ENCODE measurements around the gene SHROOM3.

The SHROOM3 gene

DNA sequence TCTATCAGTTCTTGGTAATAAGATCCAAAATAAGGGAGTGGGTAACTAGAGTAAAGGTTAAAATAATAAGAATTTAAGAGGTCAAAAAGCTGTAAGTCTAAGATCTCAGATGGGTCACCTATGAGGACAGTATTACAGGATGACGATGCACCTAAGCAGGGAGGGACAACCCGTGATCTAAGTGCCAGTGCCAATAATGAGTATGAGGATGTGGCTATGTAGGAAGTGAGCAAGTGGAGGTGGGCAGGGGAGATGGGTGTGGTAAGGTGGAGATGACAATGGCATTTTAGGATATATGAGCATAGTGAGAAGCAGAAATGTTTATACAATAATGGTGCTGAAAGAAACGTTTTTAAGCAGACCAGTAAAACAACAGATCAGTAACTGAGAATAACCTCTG is 33.4 kb upstream of the SHROOM3 start:
- no peak for ATAC-seq
- TF ChIP-seq ZNF565 (CRISPR knock-in tag; conservative IDR thresholded peaks at IDR 0.05; ENCODE audit: low read depth) (no peak), CSDC2 (CRISPR knock-in tag; IDR thresholded peaks at IDR 0.05) (no peak), CSRNP3 (CRISPR knock-in tag; IDR thresholded peaks at IDR 0.05) (no peak), PPARA (CRISPR knock-in tag; IDR thresholded peaks at IDR 0.05; ENCODE audit: borderline replicate concordance) (no peak), POU6F1 (CRISPR knock-in tag; IDR thresholded peaks at IDR 0.05; ENCODE audit: borderline replicate concordance, low read depth) (no peak), ESRRG (CRISPR knock-in tag; IDR thresholded peaks at IDR 0.05) (no peak)

DNA sequence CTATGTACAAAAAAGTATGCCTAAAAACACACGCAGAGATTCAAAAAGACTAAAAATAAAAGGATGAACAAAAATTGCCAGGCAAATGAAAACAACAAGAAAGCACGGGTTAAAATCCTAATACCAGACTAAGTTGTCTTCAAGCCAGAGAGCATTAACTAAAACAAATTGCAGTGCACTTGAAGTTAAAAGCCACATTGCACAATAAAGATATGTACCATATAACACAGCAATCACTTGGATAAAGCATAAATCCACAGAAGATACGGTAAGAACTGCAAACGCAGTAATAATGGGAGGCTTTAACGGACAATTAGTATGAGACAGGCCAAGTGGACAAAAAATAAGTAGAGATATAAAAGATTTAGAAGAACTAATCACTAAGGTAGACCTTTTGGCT is 28.9 kb upstream of the SHROOM3 start:
- no peak for ATAC-seq
- TF ChIP-seq, protein P1, sequence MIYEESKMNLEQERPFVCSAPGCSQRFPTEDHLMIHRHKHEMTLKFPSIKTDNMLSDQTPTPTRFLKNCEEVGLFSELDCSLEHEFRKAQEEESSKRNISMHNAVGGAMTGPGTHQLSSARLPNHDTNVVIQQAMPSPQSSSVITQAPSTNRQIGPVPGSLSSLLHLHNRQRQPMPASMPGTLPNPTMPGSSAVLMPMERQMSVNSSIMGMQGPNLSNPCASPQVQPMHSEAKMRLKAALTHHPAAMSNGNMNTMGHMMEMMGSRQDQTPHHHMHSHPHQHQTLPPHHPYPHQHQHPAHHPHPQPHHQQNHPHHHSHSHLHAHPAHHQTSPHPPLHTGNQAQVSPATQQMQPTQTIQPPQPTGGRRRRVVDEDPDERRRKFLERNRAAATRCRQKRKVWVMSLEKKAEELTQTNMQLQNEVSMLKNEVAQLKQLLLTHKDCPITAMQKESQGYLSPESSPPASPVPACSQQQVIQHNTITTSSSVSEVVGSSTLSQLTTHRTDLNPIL (CRISPR knock-in tag; IDR thresholded peaks at IDR 0.05; ENCODE audit: low read depth) = no peak
- TF ChIP-seq OSR1 (CRISPR knock-in tag; IDR thresholded peaks at IDR 0.05) (no peak), TOX (CRISPR knock-in tag; IDR thresholded peaks at IDR 0.05; ENCODE audit: borderline replicate concordance) (no peak), ARNTL (CRISPR knock-in tag; IDR thresholded peaks at IDR 0.05; ENCODE audit: borderline replicate concordance, low read depth) (no peak), PATZ1 (CRISPR knock-in tag; IDR thresholded peaks at IDR 0.05; ENCODE audit: borderline replicate concordance) (no peak), ZFP3 (CRISPR knock-in tag; IDR thresholded peaks at IDR 0.05) (no peak), PPARA (CRISPR knock-in tag; IDR thresholded peaks at IDR 0.05; ENCODE audit: borderline replicate concordance) (no peak), ZNF565 (CRISPR knock-in tag; conservative IDR thresholded peaks at IDR 0.05; ENCODE audit: low read depth) (no peak), ZC3H10 (CRISPR knock-in tag; IDR thresholded peaks at IDR 0.05) (no peak), CSRNP3 (CRISPR knock-in tag; IDR thresholded peaks at IDR 0.05) (no peak), SNAI2 (CRISPR knock-in tag; IDR thresholded peaks at IDR 0.05) (no peak), ZFP30 (CRISPR knock-in tag; IDR thresholded peaks at IDR 0.05) (no peak), ZNF8 (CRISPR knock-in tag; IDR thresholded peaks at IDR 0.05) (no peak), POU6F1 (CRISPR knock-in tag; IDR thresholded peaks at IDR 0.05; ENCODE audit: borderline replicate concordance, low read depth) (no peak), CSDC2 (CRISPR knock-in tag; IDR thresholded peaks at IDR 0.05) (no peak), TCF4 (CRISPR knock-in tag; IDR thresholded peaks at IDR 0.05; ENCODE audit: borderline replicate concordance) (no peak), ESRRG (CRISPR knock-in tag; IDR thresholded peaks at IDR 0.05) (no peak), ISL1 (CRISPR knock-in tag; IDR thresholded peaks at IDR 0.05) (no peak), GLIS3 (CRISPR knock-in tag; IDR thresholded peaks at IDR 0.05) (no peak), RARB (CRISPR knock-in tag; IDR thresholded peaks at IDR 0.05) (no peak)

DNA sequence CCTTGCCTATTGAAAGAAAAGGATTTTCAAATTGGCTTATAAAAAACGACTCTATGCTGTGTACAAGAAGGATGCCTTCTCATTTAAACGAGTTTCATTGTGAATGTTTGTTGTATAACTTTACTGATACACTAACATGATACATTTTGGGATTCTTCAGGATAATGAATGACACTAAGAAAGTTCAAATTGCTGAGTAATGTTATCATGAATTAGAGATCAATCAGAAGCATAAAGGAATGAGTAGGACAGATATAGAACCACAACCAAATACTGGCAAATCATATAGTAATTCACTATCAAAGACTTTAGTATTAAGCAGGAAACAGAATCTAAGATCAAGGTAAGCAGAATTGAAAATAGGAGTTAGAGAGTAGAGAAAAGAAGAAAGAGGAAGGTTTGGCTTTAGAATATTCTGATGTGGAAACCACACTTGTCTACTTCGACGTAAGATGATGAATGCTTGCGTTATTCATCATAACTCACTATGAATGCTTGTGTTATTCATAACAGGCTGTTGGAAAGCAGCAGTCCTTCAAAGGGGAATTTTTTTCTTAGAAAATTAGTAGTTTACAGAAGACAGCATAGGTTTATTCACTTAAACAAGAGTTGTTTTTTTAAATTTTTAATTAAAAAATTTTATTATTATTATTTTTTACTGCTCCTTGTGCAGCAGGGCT is 27.4 kb upstream of the SHROOM3 start:
- TF ChIP-seq CSDC2 (CRISPR knock-in tag; IDR thresholded peaks at IDR 0.05) (no peak), ARNTL (CRISPR knock-in tag; IDR thresholded peaks at IDR 0.05; ENCODE audit: borderline replicate concordance, low read depth) (no peak), RARB (CRISPR knock-in tag; IDR thresholded peaks at IDR 0.05) (no peak), PPARA (CRISPR knock-in tag; IDR thresholded peaks at IDR 0.05; ENCODE audit: borderline replicate concordance) (no peak), ZNF8 (CRISPR knock-in tag; IDR thresholded peaks at IDR 0.05) (no peak)
- ATAC-seq = no peak
